OCI-LY7 (cell line): ENCODE measurements around the gene GBP4. TPM values are rescaled to one million over a fixed set of nuclear protein-coding genes. Genes with fewer than 3 reads are reported as not detected.

Experiments used
- BruUV-seq: library from RNA; stranded (reverse); fragments of 400-500 nt; replicated peaks from 2 replicates; lab custom pipeline; 2021; lab: Mats Ljungman, UMichigan
- CTCF ChIA-PET: fragments of 300-600 bp; sonication (Branson Sonifier 250); formaldehyde crosslinking; loops from one replicate; lab custom pipeline; 2022; ENCODE audit warnings: antibody characterized with exemption; ENCODE audit not compliant: unreplicated experiment; lab: Charles Lee
- POLR2A ChIA-PET: fragments of 300-600 bp; sonication (Branson Sonifier 250); formaldehyde crosslinking; loops from one replicate; lab custom pipeline; 2022; ENCODE audit warnings: antibody characterized with exemption; lab: Charles Lee
- DNase-seq: peaks from one replicate; pipeline ENCODE4 v3.0.0-alpha.2; 2015; ENCODE audit warnings: low spot score
- H2AFZ ChIP-seq: fragments of 200-600 bp; sonication (generic), shearing (Covaris generic); 2 replicates; pipeline ENCODE4 v1.6.1; 2014; ENCODE audit warnings: mild to moderate bottlenecking, antibody characterized with exemption, low read length, moderate library complexity
- H3K27ac ChIP-seq: fragments of 200-600 bp; sonication (generic); 2 replicates; pipeline ENCODE4 v1.5.1; 2014; ENCODE audit warnings: mixed run types, low read depth, mild to moderate bottlenecking, moderate library complexity, low read length, inconsistent platforms; ENCODE audit not compliant: poor library complexity, severe bottlenecking
- H3K36me3 ChIP-seq: fragments of 200-600 bp; sonication (generic); 2 replicates; pipeline ENCODE4 v1.6.1; 2014; ENCODE audit warnings: mild to moderate bottlenecking, antibody characterized with exemption, low read length, moderate library complexity, mixed read lengths; ENCODE audit not compliant: insufficient read depth
- H3K4me1 ChIP-seq: fragments of 200-600 bp; sonication (generic); 2 replicates; pipeline ENCODE4 v1.5.1; 2014; ENCODE audit warnings: mild to moderate bottlenecking, low read length; ENCODE audit not compliant: insufficient read depth, poor library complexity, severe bottlenecking
- H3K4me2 ChIP-seq: fragments of 200-600 bp; sonication (generic); 2 replicates; pipeline ENCODE4 v1.6.1; 2014; ENCODE audit warnings: mild to moderate bottlenecking, low read length
- H3K4me3 ChIP-seq: fragments of 200-600 bp; sonication (generic); 2 replicates; pipeline ENCODE4 v1.5.1; 2014; ENCODE audit warnings: mild to moderate bottlenecking, low read depth, low read length; ENCODE audit not compliant: poor library complexity, severe bottlenecking
- H3K79me2 ChIP-seq: fragments of 200-600 bp; sonication (generic); 2 replicates; pipeline ENCODE4 v1.6.1; 2016; ENCODE audit warnings: low read depth, mild to moderate bottlenecking, low read length, moderate library complexity, mixed read lengths; ENCODE audit not compliant: insufficient read depth
- H3K9me2 ChIP-seq: fragments of 200-600 bp; sonication (generic); 2 replicates; pipeline ENCODE4 v1.6.1; 2016; ENCODE audit warnings: mild to moderate bottlenecking, low read length, mixed read lengths; ENCODE audit not compliant: insufficient read depth
- H3K9me3 ChIP-seq: fragments of 200-600 bp; sonication (generic); 2 replicates; pipeline ENCODE4 v1.6.1; 2014; ENCODE audit warnings: mild to moderate bottlenecking, mixed run types, low read length, mixed read lengths
- H4K20me1 ChIP-seq: fragments of 200-600 bp; sonication (generic); 2 replicates; pipeline ENCODE4 v1.6.1; 2014; ENCODE audit warnings: mild to moderate bottlenecking, antibody characterized with exemption, low read length, moderate library complexity, mixed read lengths; ENCODE audit not compliant: insufficient read depth
- EZH2phosphoT487 ChIP-seq: fragments of 200-600 bp; sonication (generic); IDR thresholded peaks from 2 replicates; pipeline ENCODE4 v1.6.1; 2018; ENCODE audit warnings: low read depth, borderline replicate concordance, mild to moderate bottlenecking, mixed run types, antibody characterized with exemption, low read length, moderate library complexity, mixed read lengths
- intact Hi-C: fragments of 100-400 bp; cut with micrococcal nuclease; formaldehyde crosslinking; loops from one replicate; pipeline ENCODE4 v1.10.0; 2022; ENCODE audit not compliant: unreplicated experiment
- total RNA-seq, 2 experiments: library from RNA; depleted of rRNA in 1 of 2; stranded (reverse); fragments of >200 nt in 1 of 2; shearing (Covaris generic) in 1 of 2; gene quantifications; 2 replicates each; pipeline ENCODE4 v1.2.3, GENCODE V29; 2014 to 2022
- TF ChIP-seq, protein P1 (sequence below): fragments of 200-600 bp; sonication (generic); conservative IDR thresholded peaks from 2 replicates; pipeline ENCODE4 v1.5.1; 2014; ENCODE audit warnings: mild to moderate bottlenecking, antibody characterized with exemption, low read length, moderate library complexity, mixed read lengths

The GBP4 gene
- total RNA-seq, 2 experiments from 2014 or later = not detected

DNA sequence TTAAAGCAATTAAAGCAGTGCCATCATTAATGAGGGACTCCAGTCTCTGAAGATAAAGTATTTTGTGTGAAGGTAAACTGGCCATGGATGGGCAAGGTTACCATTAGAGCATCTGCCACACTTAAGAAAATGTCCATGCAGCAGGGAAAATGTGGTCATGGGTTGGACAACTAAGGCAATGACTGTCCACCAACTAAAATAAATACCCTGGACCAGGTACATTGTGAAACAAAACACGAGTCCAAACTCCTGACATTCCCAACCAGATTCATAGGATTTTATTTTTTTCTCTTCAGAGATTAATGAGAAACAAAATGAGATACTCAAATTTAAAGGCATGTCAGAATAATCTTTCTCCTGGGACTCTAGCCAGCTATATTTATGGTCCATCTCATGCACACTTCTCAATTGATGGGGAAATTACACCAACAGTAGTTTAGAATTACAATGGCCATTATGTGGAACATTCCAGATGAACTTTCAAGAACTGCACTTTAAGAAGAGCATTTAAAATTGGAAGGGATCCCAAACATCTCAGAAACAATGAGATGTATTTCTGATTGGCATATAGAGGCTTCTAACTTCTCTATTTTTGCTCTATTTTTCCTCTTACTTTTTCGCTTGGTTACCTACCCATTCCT lies 31.0 kb downstream of the GBP4 start:
- H3K79me2 ChIP-seq = no peaks in the 10 kb centered on the region
- H3K27ac ChIP-seq = no peak overlapping the region
- no peak overlapping the region for H3K4me3 ChIP-seq
- no peak overlapping the region for H2AFZ ChIP-seq
- no peaks in the 10 kb centered on the region for H4K20me1 ChIP-seq
- intact Hi-C loops = no loop called here
- H3K9me2 ChIP-seq = no peaks in the 10 kb centered on the region
- BruUV-seq = no TSS peak
- ChIA-PET CTCF (no interaction called here), POLR2A (no interaction called here)
- H3K9me3 ChIP-seq = no peaks in the 10 kb centered on the region
- H3K4me1 ChIP-seq = no peaks in the 10 kb centered on the region
- TF ChIP-seq, protein P1, sequence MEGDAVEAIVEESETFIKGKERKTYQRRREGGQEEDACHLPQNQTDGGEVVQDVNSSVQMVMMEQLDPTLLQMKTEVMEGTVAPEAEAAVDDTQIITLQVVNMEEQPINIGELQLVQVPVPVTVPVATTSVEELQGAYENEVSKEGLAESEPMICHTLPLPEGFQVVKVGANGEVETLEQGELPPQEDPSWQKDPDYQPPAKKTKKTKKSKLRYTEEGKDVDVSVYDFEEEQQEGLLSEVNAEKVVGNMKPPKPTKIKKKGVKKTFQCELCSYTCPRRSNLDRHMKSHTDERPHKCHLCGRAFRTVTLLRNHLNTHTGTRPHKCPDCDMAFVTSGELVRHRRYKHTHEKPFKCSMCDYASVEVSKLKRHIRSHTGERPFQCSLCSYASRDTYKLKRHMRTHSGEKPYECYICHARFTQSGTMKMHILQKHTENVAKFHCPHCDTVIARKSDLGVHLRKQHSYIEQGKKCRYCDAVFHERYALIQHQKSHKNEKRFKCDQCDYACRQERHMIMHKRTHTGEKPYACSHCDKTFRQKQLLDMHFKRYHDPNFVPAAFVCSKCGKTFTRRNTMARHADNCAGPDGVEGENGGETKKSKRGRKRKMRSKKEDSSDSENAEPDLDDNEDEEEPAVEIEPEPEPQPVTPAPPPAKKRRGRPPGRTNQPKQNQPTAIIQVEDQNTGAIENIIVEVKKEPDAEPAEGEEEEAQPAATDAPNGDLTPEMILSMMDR = no peak
- TF ChIP-seq EZH2phosphoT487 = no peak
- DNase-seq = no peak
- no peaks in the 10 kb centered on the region for H3K36me3 ChIP-seq
- no peak overlapping the region for H3K4me2 ChIP-seq

GRCh38 chr1:89166705-89167104 lies 32.0 kb downstream of the GBP4 start:
- Histone ChIP-seq H3K36me3 (no peaks in the 10 kb centered on the region), H3K4me2 (no peak overlapping the region), H2AFZ (no peak overlapping the region), H3K9me2 (no peaks in the 10 kb centered on the region), H3K79me2 (no peaks in the 10 kb centered on the region), H3K9me3 (no peaks in the 10 kb centered on the region), H3K4me1 (no peaks in the 10 kb centered on the region), H3K4me3 (no peak overlapping the region), H3K27ac (no peak overlapping the region), H4K20me1 (no peaks in the 10 kb centered on the region)
- CTCF ChIA-PET = no interaction called here
- BruUV-seq = no TSS peak
- POLR2A ChIA-PET = no interaction called here
- TF ChIP-seq, protein P1 = no peak
- no peak for TF ChIP-seq EZH2phosphoT487
- no peak for DNase-seq
- intact Hi-C loops = no loop called here

- Histone ChIP-seq H4K20me1 (no peaks in the 10 kb centered on the region), H3K36me3 (no peaks in the 10 kb centered on the region), H2AFZ (no peak overlapping the region), H3K4me3 (no peak overlapping the region), H3K79me2 (no peaks in the 10 kb centered on the region), H3K9me3 (no peaks in the 10 kb centered on the region), H3K4me1 (no peaks in the 10 kb centered on the region), H3K27ac (no peak overlapping the region), H3K9me2 (no peaks in the 10 kb centered on the region), H3K4me2 (no peak overlapping the region)
- no peak for DNase-seq
- POLR2A ChIA-PET = no interaction called here
- CTCF ChIA-PET = no interaction called here
- no TSS peak for BruUV-seq
- intact Hi-C loops = no loop called here
- TF ChIP-seq, protein P1 = no peak
- no peak for TF ChIP-seq EZH2phosphoT487
These were observed 32.9 kb downstream of the GBP4 start for GRCh38 chr1:89165811-89166210.
